Calu3 (cell line): ENCODE results near the gene LRRC70. TPM values are rescaled to one million over a fixed set of nuclear protein-coding genes. Genes with fewer than 3 reads are reported as not detected.

Experiments
- BruUV-seq: library from RNA; stranded (reverse); fragments of 400-500 nt; replicated peaks from 2 replicates; lab custom pipeline; 2021; lab: Mats Ljungman, UMichigan
- CTCF ChIA-PET: fragments of 300-600 bp; sonication (Branson Sonifier 250); formaldehyde crosslinking; loops from one replicate; lab custom pipeline; 2022; ENCODE audit warnings: antibody characterized with exemption; lab: Charles Lee
- DNase-seq: peaks from one replicate; pipeline ENCODE4 v3.0.0; 2022
- H3K27ac Mint-ChIP-seq: one replicate; pipeline ENCODE4 v1.8.0; 2022; ENCODE audit warnings: mixed read lengths; ENCODE audit not compliant: unreplicated experiment
- H3K27me3 Mint-ChIP-seq: one replicate; pipeline ENCODE4 v1.8.0; 2022; ENCODE audit warnings: mixed read lengths; ENCODE audit not compliant: unreplicated experiment
- H3K36me3 Mint-ChIP-seq: one replicate; pipeline ENCODE4 v1.8.0; 2022; ENCODE audit warnings: mild to moderate bottlenecking, moderate library complexity, mixed read lengths; ENCODE audit not compliant: insufficient read depth, unreplicated experiment
- H3K4me1 Mint-ChIP-seq: one replicate; pipeline ENCODE4 v1.8.0; 2022; ENCODE audit warnings: mild to moderate bottlenecking, low read depth, mixed read lengths; ENCODE audit not compliant: unreplicated experiment
- H3K4me3 Mint-ChIP-seq: one replicate; pipeline ENCODE4 v1.8.0; 2022; ENCODE audit warnings: mild to moderate bottlenecking, low read depth, moderate library complexity, mixed read lengths; ENCODE audit not compliant: unreplicated experiment
- H3K9me3 Mint-ChIP-seq: one replicate; pipeline ENCODE4 v1.8.0; 2022; ENCODE audit warnings: low read depth, mixed read lengths; ENCODE audit not compliant: unreplicated experiment
- CTCF ChIP-seq: fragments of 200-600 bp; IDR thresholded peaks from one replicate; pipeline ENCODE4 v1.8.0; 2022; ENCODE audit warnings: antibody characterized with exemption; ENCODE audit not compliant: unreplicated experiment
- intact Hi-C: fragments of 100-400 bp; cut with micrococcal nuclease; formaldehyde crosslinking; loops from one replicate; pipeline ENCODE4 v1.10.0; 2022; ENCODE audit not compliant: unreplicated experiment
- total RNA-seq: library from RNA; stranded (reverse); gene quantifications from 2 replicates; pipeline ENCODE4 v1.2.3, GENCODE V29; 2022

Gene LRRC70
- total RNA-seq, 1 experiment from 2014 or later = 2.1 TPM

- BruUV-seq = no TSS peak
- no peak for TF ChIP-seq CTCF
- H3K27ac Mint-ChIP-seq = no peak overlapping the region
- H3K27me3 Mint-ChIP-seq = no peaks in the 10 kb centered on the region
- H3K9me3 Mint-ChIP-seq = no peaks in the 10 kb centered on the region
- intact Hi-C loops = no loop called here
- no peaks in the 10 kb centered on the region for H3K36me3 Mint-ChIP-seq
- H3K4me3 Mint-ChIP-seq = no peak overlapping the region
- CTCF ChIA-PET = no interaction called here
- H3K4me1 Mint-ChIP-seq = no peaks in the 10 kb centered on the region
- no peak for DNase-seq
Measured at GRCh38 chr5:62608529-62609511, 30.2 kb downstream of the LRRC70 start.

- CTCF ChIA-PET = no interaction called here
- BruUV-seq = no TSS peak
- no peaks in the 10 kb centered on the region for H3K9me3 Mint-ChIP-seq
Measured at GRCh38 chr5:62614355-62614754, 35.7 kb downstream of the LRRC70 start.

GRCh38 chr5:62616615-62617277, 38.1 kb downstream of the LRRC70 start:
- Mint-ChIP-seq H3K4me3 (no peak overlapping the region), H3K36me3 (no peaks in the 10 kb centered on the region), H3K27me3 (no peaks in the 10 kb centered on the region), H3K9me3 (no peaks in the 10 kb centered on the region), H3K27ac (no peak overlapping the region), H3K4me1 (no peaks in the 10 kb centered on the region)
- no peak for DNase-seq
- CTCF ChIA-PET = no interaction called here
- no peak for TF ChIP-seq CTCF
- intact Hi-C loops = no loop called here
- BruUV-seq = no TSS peak

More at GRCh38 chr5:62614355-62614754, 35.7 kb downstream of the LRRC70 start:
- Mint-ChIP-seq H3K27ac (no peak overlapping the region), H3K4me3 (no peak overlapping the region), H3K4me1 (no peaks in the 10 kb centered on the region), H3K27me3 (no peaks in the 10 kb centered on the region), H3K36me3 (no peaks in the 10 kb centered on the region)
- intact Hi-C loops = no loop called here
- no peak for TF ChIP-seq CTCF
- DNase-seq = no peak

GRCh38 chr5:62617943-62618342, 39.3 kb downstream of the LRRC70 start:
- Mint-ChIP-seq H3K4me1 (no peaks in the 10 kb centered on the region), H3K4me3 (no peak overlapping the region), H3K9me3 (no peaks in the 10 kb centered on the region), H3K27ac (no peak overlapping the region), H3K27me3 (no peaks in the 10 kb centered on the region), H3K36me3 (no peaks in the 10 kb centered on the region)
- no TSS peak for BruUV-seq
- no peak for DNase-seq
- CTCF ChIA-PET = no interaction called here
- intact Hi-C loops = no loop called here
- no peak for TF ChIP-seq CTCF
